HCT116 (cell line): ENCODE results near the gene SMAD2. TPM values are rescaled to one million over a fixed set of nuclear protein-coding genes. Genes with fewer than 3 reads are reported as not detected.

Experiments used
- ATAC-seq: fragments of 200-7000 bp; cut with Tn5 transposase; 2 replicates; pipeline ENCODE4 v1.9.1; 2020; ENCODE audit warnings: mild to moderate bottlenecking, moderate library complexity
- Bru-seq: library from RNA; stranded (reverse); fragments of 400-500 nt; gene quantifications from one replicate; lab custom pipeline; 2021; lab: Mats Ljungman, UMichigan
- BruChase-seq, 2 experiments: library from RNA; stranded (reverse); fragments of 400-500 nt; gene quantifications; one replicate each; lab custom pipeline; 2021; lab: Mats Ljungman, UMichigan
- BruUV-seq: library from RNA; stranded (reverse); fragments of 400-500 nt; replicated peaks from 2 replicates; lab custom pipeline; 2021; lab: Mats Ljungman, UMichigan
- CTCF ChIA-PET: fragments of 300-600 bp; sonication (Branson Sonifier 250); formaldehyde crosslinking; loops from one replicate; lab custom pipeline; 2021; ENCODE audit warnings: antibody characterized with exemption; lab: Charles Lee
- POLR2A ChIA-PET: fragments of 300-600, 350-600 bp; sonication (Branson Sonifier 250); formaldehyde crosslinking; loops from one replicate; lab custom pipeline; 2021; ENCODE audit warnings: antibody characterized with exemption; lab: Charles Lee
- RAD21 ChIA-PET, 2 experiments: fragments of 300-600 bp; sonication (Branson Sonifier 250); formaldehyde crosslinking; loops; one replicate each; lab custom pipeline; 2023; ENCODE audit warnings: low total read pairs in 2 of 2; ENCODE audit not compliant: uncharacterized antibody in 2 of 2, unreplicated experiment in 2 of 2, low non-redundant PET in 1 of 2; lab: Charles Lee
- DNase-seq: peaks from one replicate; pipeline ENCODE4 v3.0.0-alpha.2; 2010; ENCODE audit warnings: low read depth, low spot score
- H2AFZ ChIP-seq: fragments of 200-600 bp; shearing (Covaris generic), sonication (generic); 2 replicates; pipeline ENCODE4 v1.6.1; 2017; ENCODE audit warnings: low read depth, mixed run types, mixed read lengths, antibody characterized with exemption, low read length; ENCODE audit not compliant: poor library complexity, severe bottlenecking
- H3K27ac ChIP-seq: 2 replicates; pipeline ENCODE4 v1.5.1; 2012; ENCODE audit warnings: low read depth, low read length
- H3K27me3 ChIP-seq: fragments of 200-600 bp; sonication (generic); 2 replicates; pipeline ENCODE4 v1.6.1; 2016; ENCODE audit warnings: mixed run types, low read length, mixed read lengths; ENCODE audit not compliant: insufficient read depth
- H3K36me3 ChIP-seq, 2 experiments: fragments of 200-500 bp in 1 of 2; fragments of 200-600 bp in 1 of 2; sonication (Bioruptor generic) in 1 of 2; sonication (generic) in 1 of 2; 2 replicates each; pipeline versions ENCODE4 v1.5.1 to v1.6.1; 2014 to 2016; ENCODE audit warnings: low read length in 2 of 2, inconsistent platforms in 1 of 2, mixed read lengths in 1 of 2, mixed run types in 1 of 2; ENCODE audit not compliant: insufficient read depth in 2 of 2, control insufficient read depth in 1 of 2
- H3K4me1 ChIP-seq, 2 experiments: fragments of 200-600 bp in 1 of 2; sonication (generic) in 1 of 2; 2 replicates each; pipeline versions ENCODE4 v1.5.1 to v1.6.1; 2012 to 2017; ENCODE audit warnings: low read length in 2 of 2, inconsistent platforms in 1 of 2, mild to moderate bottlenecking in 1 of 2, mixed read lengths in 1 of 2, mixed run types in 1 of 2, moderate library complexity in 1 of 2; ENCODE audit not compliant: insufficient read depth in 2 of 2, control insufficient read depth in 1 of 2
- H3K4me2 ChIP-seq: fragments of 200-600 bp; sonication (generic); 2 replicates; pipeline ENCODE4 v1.6.1; 2017; ENCODE audit warnings: mixed run types, low read length, mixed read lengths
- H3K4me3 ChIP-seq, 2 experiments: fragments of 200-600 bp in 1 of 2; sonication (generic) in 1 of 2; replicated peaks in 1 of 2; 2 replicates each; pipeline ENCODE4 v1.5.1; 2011 to 2016; ENCODE audit warnings: low read length in 2 of 2, control low read depth in 1 of 2, low read depth in 1 of 2, mild to moderate bottlenecking in 1 of 2, mixed read lengths in 1 of 2, mixed run types in 1 of 2
- H3K79me2 ChIP-seq: fragments of 200-600 bp; sonication (generic); 2 replicates; pipeline ENCODE4 v1.6.1; 2017; ENCODE audit warnings: mild to moderate bottlenecking, mixed run types, low read length, moderate library complexity, mixed read lengths; ENCODE audit not compliant: insufficient read depth
- H3K9ac ChIP-seq: fragments of 200-600 bp; sonication (generic); 2 replicates; pipeline ENCODE4 v1.6.1; 2016; ENCODE audit warnings: low read length, mixed read lengths
- H3K9me2 ChIP-seq: fragments of 200-600 bp; sonication (generic), shearing (Covaris generic); 2 replicates; pipeline ENCODE4 v1.6.1; 2017; ENCODE audit warnings: mixed run types, mild to moderate bottlenecking, moderate library complexity; ENCODE audit not compliant: insufficient read depth
- H3K9me3 ChIP-seq, 2 experiments: fragments of 200-500 bp in 1 of 2; fragments of 200-600 bp in 1 of 2; sonication (Bioruptor generic) in 1 of 2; sonication (generic) in 1 of 2; 2 replicates each; pipeline ENCODE4 v1.6.1; 2014 to 2017; ENCODE audit warnings: low read length in 2 of 2, mixed read lengths in 2 of 2, inconsistent platforms in 1 of 2, low read depth in 1 of 2, mild to moderate bottlenecking in 1 of 2, mixed run types in 1 of 2, moderate library complexity in 1 of 2; ENCODE audit not compliant: control insufficient read depth in 1 of 2, insufficient read depth in 1 of 2
- H4K20me1 ChIP-seq: fragments of 200-600 bp; sonication (generic), shearing (Covaris generic); 2 replicates; pipeline ENCODE4 v1.6.1; 2017; ENCODE audit warnings: mixed run types, mild to moderate bottlenecking, moderate library complexity; ENCODE audit not compliant: insufficient read depth
- ATF3 ChIP-seq: IDR thresholded peaks from 2 replicates; pipeline ENCODE4 v1.6.1; 2012
- CBX3 ChIP-seq: IDR thresholded peaks from 2 replicates; pipeline ENCODE4 v1.6.1; 2012; ENCODE audit warnings: low read depth
- CEBPB ChIP-seq: IDR thresholded peaks from 2 replicates; pipeline ENCODE4 v1.6.1; 2012; ENCODE audit warnings: low read depth
- CTCF ChIP-seq, 3 experiments: fragments of 200-600 bp in 1 of 3; sonication (generic) in 1 of 3; IDR thresholded peaks in 2 of 3; conservative IDR thresholded peaks in 1 of 3; 2 replicates each; pipeline ENCODE4 v1.5.1; 2012 to 2017; ENCODE audit warnings: low read depth in 2 of 3, low read length in 2 of 3, antibody characterized with exemption in 1 of 3, borderline replicate concordance in 1 of 3, control low read depth in 1 of 3, mild to moderate bottlenecking in 1 of 3, mixed read lengths in 1 of 3, mixed run types in 1 of 3, moderate library complexity in 1 of 3; ENCODE audit not compliant: insufficient read depth in 1 of 3
- EGR1 ChIP-seq: IDR thresholded peaks from 2 replicates; pipeline ENCODE4 v1.6.1; 2012; ENCODE audit warnings: low read depth
- ELF1 ChIP-seq: IDR thresholded peaks from 2 replicates; pipeline ENCODE4 v1.6.1; 2012; ENCODE audit warnings: low read depth, borderline replicate concordance
- EZH2 ChIP-seq: fragments of 200-600 bp; sonication (generic); IDR thresholded peaks from 2 replicates; pipeline ENCODE4 v1.6.1; 2017; ENCODE audit warnings: antibody characterized with exemption, mixed run types
- FOSL1 ChIP-seq: IDR thresholded peaks from 2 replicates; pipeline ENCODE4 v1.6.1; 2012; ENCODE audit warnings: low read depth
- JUND ChIP-seq: IDR thresholded peaks from 2 replicates; pipeline ENCODE4 v1.6.1; 2012
- MAX ChIP-seq: IDR thresholded peaks from 2 replicates; pipeline ENCODE4 v1.6.1; 2012
- POLR2A ChIP-seq: IDR thresholded peaks from 2 replicates; pipeline ENCODE4 v1.7.0; 2011; ENCODE audit warnings: borderline replicate concordance; ENCODE audit not compliant: insufficient read depth, insufficient read length; ENCODE audit errors: extremely low read depth
- POLR2AphosphoS5 ChIP-seq: IDR thresholded peaks from 2 replicates; pipeline ENCODE4 v1.6.1; 2011; ENCODE audit warnings: mild to moderate bottlenecking, low read depth, low read length, moderate library complexity
- RAD21 ChIP-seq: IDR thresholded peaks from 2 replicates; pipeline ENCODE4 v1.6.1; 2012; ENCODE audit warnings: low read depth, mild to moderate bottlenecking
- REST ChIP-seq: IDR thresholded peaks from 2 replicates; pipeline ENCODE4 v1.6.1; 2012; ENCODE audit warnings: low read depth
- TCF7L2 ChIP-seq: IDR thresholded peaks from 2 replicates; pipeline ENCODE4 v1.7.0; 2011; ENCODE audit warnings: borderline replicate concordance, inconsistent platforms; ENCODE audit not compliant: insufficient read depth, insufficient read length; ENCODE audit errors: extremely low read depth
- YY1 ChIP-seq: IDR thresholded peaks from 2 replicates; pipeline ENCODE4 v1.6.1; 2011; ENCODE audit warnings: low read length, low read depth, moderate library complexity, mild to moderate bottlenecking; ENCODE audit not compliant: insufficient replicate concordance; ENCODE audit errors: extremely low read depth
- ZNF274 ChIP-seq: fragments of 200-500 bp; sonication (Bioruptor generic); IDR thresholded peaks from 2 replicates; pipeline ENCODE4 v1.6.1; 2014; ENCODE audit warnings: mild to moderate bottlenecking, low read depth, low read length, inconsistent platforms
- intact Hi-C: fragments of 100-400 bp; cut with micrococcal nuclease; formaldehyde crosslinking; loops from 2 replicates; pipeline ENCODE4 v1.10.0; 2022
- long read RNA-seq: library from polyadenylated mRNA; unstranded; transcript quantifications from one replicate; pipeline ENCODE4 v2.0.0, GENCODE V29; 2021; ENCODE audit not compliant: unreplicated experiment
- polyA plus RNA-seq: library from polyadenylated mRNA; unstranded; fragments of >200 nt; gene quantifications from 2 replicates; pipeline ENCODE4 v1.2.1, GENCODE V29; 2012; ENCODE audit warnings: missing spikeins
- total RNA-seq: library from RNA; stranded (reverse); gene quantifications from one replicate; pipeline ENCODE4 v1.2.1, GENCODE V29; 2021; ENCODE audit not compliant: unreplicated experiment

SMAD2 gene
- total RNA-seq (130 TPM), Bru-seq, nascent RNA (percentile 93 among the genes with signal in this experiment), BruChase-seq, experiment 1, labeled RNA remaining after a 6-hour chase (percentile 92 among the genes with signal in this experiment), BruChase-seq, experiment 2, labeled RNA remaining after a 2-hour chase (percentile 91 among the genes with signal in this experiment)
- polyA plus RNA-seq = 61.4 and 72.8 TPM in 2 replicates
- long read RNA-seq, full-length matches to known transcripts = 57 of 124 reads
- long read RNA-seq, partial matches to known transcripts = 18 of 124 reads
- long read RNA-seq, other reads (novel, unspliced or antisense) = 49 of 124 reads

- peak within 1 kb of the TSS; percentile 50 for H2AFZ ChIP-seq
- no peaks in the 10 kb centered on the region for H3K36me3 ChIP-seq
- H3K27me3 ChIP-seq = no peaks in the 10 kb centered on the region
- BruUV-seq = no TSS peak
- H3K9ac ChIP-seq = peak within 1 kb of the TSS; percentile 89
- no peaks in the 10 kb centered on the region for H3K9me3 ChIP-seq
- H4K20me1 ChIP-seq = peaks cover 3% of the 10 kb centered on the region; the same call in 1 of the 2 replicates
- DNase-seq (peak; percentile 60), ATAC-seq (peak; percentile 84)
- H3K79me2 ChIP-seq = peaks cover 49% of the 10 kb centered on the region
- ChIA-PET RAD21 (no interaction called here), CTCF (interaction anchor here (1.3 kb wide), 1 partner anchor 176 kb away, joined by 3 read pairs; no protein-coding TSS in a partner anchor), POLR2A (interaction anchor here (0.7 to 1.0 kb wide), 2 partner anchors 115 to 158 kb away, joined by 3 read pairs; no protein-coding TSS in a partner anchor)
- H3K9me2 ChIP-seq = no peaks in the 10 kb centered on the region
- peak within 1 kb of the TSS; percentile 81 for H3K4me2 ChIP-seq
- H3K27ac ChIP-seq = peak within 1 kb of the TSS; percentile 97
- intact Hi-C loops = loop anchor here (2.0 kb wide), 1 partner anchor 72 kb away; no protein-coding TSS in a partner anchor
- H3K4me3 ChIP-seq = peak within 1 kb of the TSS; percentile 72 to 82
- H3K4me1 ChIP-seq = peaks cover 7 to 25% of the 10 kb centered on the region in 2 experiments
- peak; percentile 10; the same call in 1 of the 2 replicates for TF ChIP-seq RAD21
- TF ChIP-seq POLR2A = no peak
- peak; percentile 16 for TF ChIP-seq TCF7L2
- TF ChIP-seq EZH2 = no peak
- no peak for TF ChIP-seq ELF1
- no peak for TF ChIP-seq CEBPB
- TF ChIP-seq REST = no peak
- TF ChIP-seq YY1 = peak; percentile 30
- TF ChIP-seq POLR2AphosphoS5 = peak; percentile 46
- TF ChIP-seq EGR1 = 0 out of 2 replicates have a peak, but pooled peaks have one; percentile 25
- TF ChIP-seq JUND = no peak
- no peak for TF ChIP-seq ZNF274
- TF ChIP-seq CBX3 = no peak
- no peak for TF ChIP-seq ATF3
- peak; percentile 77 for TF ChIP-seq MAX
- no peak for TF ChIP-seq CTCF (IDR thresholded peaks at IDR 0.05 in 2 of 3, conservative IDR thresholded peaks at IDR 0.05 in 1 of 3; ENCODE audit: borderline replicate concordance in 1 of 3, insufficient read depth in 1 of 3, low read depth in 2 of 3, low read length in 2 of 3)
- no peak for TF ChIP-seq FOSL1
These were observed at the start of gene SMAD2 for GRCh38 chr18:47930199-47930930. SMAD2 (minus strand) TSS chr18:47930659; CDS start chr18:47896756, 33,903 bp downstream.
